CD4-positive, alpha-beta T cell treated with Interleukin-4 for 4 hours (primary cell): Measurements from ENCODE around the gene FXYD6.

Experiments used
- DNase-seq: peaks from one replicate; pipeline ENCODE4 v3.0.0-alpha.2; 2020

The FXYD6 gene

DNA sequence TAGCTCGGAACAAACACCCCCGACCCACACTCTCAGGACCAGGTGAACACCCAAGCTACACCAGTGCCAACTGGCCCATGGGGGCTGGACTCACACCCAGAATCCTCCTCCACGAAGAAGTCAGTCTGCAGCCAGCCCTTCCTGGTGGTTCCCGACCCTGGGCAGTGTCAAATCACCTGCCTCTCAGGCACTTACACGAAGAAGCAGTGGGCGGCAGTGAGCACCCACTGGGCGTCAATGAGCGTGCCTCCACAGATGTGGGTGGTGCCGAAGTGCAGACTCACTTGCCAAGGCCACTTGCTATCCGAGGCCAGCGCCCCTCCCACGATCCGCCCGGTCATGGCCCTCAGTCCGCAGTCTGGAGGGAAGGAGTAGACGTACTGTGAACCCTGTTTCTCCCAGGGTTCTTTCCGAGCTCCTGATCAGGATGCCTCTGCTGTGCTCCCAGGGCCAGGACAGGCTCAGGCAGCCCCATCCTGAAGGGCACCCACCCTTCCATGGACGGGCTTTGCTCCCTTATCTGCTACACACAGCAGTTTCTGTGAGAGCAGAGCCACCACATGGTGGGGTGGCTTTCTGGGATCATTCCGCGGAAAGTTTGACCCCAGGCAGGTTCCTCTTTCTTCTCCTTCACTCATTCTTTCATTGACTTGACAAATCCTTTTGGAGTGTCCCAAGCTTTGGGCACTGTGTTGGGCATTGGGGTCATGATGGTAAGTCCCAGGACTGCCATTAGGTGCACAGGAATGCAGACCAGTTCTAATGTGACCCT is 33.3 kb upstream of the FXYD6 start:
- DNase-seq = no peak

DNA sequence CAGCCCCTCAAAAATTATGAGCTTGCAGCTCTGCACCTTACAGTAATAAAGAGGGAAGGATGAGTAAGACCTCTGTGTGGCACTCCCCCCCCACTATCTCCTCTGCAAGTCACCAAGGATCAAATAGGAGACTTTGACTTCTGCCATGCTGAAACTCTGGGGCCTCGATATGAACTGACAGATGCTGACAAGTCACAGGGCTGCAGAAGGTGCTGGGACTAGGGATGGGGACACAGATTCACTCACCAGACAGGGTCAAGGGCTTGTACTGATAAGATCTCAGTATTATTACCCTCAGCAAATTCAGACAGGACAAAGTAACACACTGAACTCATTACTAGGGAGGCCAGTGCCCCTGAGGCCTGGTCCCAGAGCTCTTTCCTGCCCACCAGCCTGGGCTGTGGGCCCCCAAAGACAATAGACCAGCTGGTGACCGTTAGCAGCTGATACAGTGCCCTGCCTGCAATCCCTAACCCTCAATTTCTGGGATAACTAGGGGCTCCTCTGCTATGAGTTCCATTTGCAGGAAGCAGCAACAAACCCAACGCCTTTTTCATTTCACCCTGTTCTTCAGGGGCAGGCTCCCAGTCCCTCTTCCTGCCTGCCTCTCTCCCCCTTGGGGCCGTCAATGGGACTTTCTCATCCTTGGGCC is 32.6 kb upstream of the FXYD6 start:
- no peak for DNase-seq

GRCh38 chr11:117908109-117908895 is 31.8 kb upstream of the FXYD6 start:
- DNase-seq = no peak

DNA sequence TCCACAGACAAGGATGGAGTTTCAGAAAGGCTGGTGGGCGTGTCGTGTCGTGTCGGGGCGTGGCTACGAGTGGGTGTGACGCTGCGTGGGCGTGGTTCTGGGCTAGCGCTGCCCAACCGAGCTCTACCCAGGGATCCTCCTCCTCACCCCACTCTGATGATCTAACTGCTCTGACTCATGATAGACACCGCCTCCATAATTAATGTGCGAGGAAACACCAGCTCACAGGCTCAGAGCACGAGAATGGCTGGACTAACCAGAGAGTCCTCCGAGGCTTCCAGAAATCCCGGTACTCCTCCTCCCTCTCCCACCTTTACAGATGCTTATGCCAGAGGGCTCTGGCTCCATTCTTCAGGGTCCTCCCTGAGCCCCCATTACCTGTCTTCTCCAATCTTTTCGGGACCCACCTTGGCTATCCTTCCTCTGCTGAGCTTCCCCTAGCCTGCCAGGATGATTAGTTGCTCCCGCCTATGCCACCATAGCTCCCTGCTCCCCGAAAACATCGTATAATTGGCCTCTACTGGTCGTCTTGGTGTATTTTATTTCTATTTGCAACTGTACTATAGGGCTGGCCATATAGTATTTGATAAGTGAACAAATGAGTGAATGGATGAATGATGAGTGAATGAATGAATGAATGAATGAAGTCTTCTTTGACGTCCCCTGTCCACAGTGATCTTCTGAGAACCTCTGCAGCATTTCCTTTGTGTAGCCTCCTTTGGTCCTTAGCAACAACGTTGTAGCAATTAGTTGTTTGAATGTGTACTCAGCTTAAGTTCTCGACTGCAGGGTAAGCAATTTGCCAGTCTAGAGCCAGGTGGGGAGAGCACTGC is 31.0 kb upstream of the FXYD6 start:
- DNase-seq = peak; percentile 72

DNA sequence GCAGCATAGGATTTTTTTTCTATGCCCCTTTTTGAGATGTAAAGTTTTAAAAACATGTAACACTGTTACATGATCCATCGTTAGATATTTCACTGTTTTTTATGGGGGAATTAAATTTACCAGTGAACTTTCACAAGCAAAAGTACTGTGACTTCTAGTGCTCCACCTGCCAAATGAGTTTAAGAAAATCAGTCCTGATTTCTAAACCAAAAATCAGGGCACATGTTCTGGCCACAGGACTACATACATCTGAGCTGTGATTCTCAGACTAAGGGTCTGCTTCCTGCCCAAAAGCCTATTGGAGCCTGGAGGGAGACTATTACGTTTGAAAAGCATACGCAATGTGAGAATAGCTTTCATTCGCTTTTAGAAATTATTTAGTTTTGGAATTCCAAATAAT is 30.3 kb upstream of the FXYD6 start:
- no peak for DNase-seq

GRCh38 chr11:117906126-117906525 is 29.7 kb upstream of the FXYD6 start:
- no peak for DNase-seq

DNA sequence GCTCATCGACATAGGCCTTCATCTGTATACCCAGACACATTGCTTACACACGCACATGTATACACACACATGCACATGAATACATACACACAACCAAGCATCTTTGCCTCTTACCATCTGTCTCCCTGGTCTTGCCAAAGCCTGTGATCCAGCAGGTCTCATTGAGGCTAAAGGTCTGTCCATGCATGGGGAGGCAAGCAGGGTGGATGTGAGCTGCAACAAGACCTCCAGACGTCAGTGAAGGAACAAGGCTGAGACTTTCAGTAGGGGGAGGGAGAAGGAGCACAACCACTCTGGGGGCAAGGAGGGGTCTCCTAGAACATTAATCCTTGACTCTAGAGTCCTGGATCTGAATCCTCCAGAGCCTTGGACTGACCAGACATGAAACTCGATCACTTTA is 29.1 kb upstream of the FXYD6 start:
- DNase-seq = no peak

- no peak for DNase-seq
Observed at GRCh38 chr11:117903505-117904382, 27.3 kb upstream of the FXYD6 start.

GRCh38 chr11:117902001-117902845 is 25.8 kb upstream of the FXYD6 start:
- DNase-seq = no peak

DNA sequence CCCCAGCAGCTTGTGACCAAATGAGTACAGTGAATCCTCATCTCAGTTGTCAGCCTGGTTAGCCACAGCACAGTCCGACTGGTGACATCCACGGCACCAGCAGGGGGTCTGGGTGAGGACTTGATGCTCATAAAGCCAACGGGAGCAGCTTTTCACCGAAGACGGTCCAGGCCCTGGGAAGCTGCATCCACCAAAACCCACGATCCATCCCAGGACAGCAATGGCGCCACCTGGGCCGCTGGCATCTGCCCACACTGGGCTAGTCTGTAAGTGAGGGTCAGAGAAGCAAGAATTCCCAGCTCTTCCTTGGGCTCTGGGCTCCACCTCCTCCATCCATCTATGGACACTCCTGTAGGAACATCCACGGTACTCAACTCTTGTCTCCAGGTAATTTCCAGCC is 25.1 kb upstream of the FXYD6 start:
- no peak for DNase-seq

DNA sequence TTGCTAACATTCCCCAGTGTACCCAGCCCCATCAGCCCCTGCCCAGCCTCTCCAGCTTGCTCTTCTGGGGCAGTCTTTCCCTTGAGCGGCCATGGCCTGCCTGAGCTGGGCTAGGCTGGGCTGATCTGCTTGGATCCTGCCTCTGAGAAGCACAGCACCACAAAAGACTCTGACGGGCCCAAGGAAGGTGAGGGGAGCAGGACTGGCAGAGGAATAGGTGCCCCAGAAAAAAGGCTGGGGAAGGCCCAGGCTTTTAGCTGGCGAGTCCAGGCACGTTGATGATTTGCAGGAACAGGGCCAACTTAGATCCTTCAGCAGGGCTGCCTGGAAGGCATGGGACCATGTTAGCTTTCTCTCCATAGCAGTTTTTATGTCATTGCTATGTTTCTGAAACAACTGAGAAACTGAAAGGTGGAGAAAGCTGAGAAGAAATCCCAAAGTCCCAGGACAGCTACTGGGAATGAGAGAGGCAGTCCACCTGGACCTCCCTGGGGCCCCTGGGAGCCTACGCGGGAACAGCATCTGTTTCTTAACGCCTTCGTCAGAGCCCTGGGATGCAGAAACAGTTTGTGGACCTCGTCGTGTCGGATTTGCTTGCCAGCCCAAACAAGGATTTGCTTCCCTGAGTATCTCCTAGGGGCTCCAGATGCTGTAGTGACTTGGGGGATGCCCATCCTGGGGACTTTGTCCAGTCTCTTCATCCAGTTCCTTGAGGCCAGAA is 24.4 kb upstream of the FXYD6 start:
- no peak for DNase-seq

GRCh38 chr11:117900121-117900648 is 23.7 kb upstream of the FXYD6 start:
- no peak for DNase-seq

- DNase-seq = no peak
Observed at GRCh38 chr11:117898059-117898458, 21.6 kb upstream of the FXYD6 start.

DNA sequence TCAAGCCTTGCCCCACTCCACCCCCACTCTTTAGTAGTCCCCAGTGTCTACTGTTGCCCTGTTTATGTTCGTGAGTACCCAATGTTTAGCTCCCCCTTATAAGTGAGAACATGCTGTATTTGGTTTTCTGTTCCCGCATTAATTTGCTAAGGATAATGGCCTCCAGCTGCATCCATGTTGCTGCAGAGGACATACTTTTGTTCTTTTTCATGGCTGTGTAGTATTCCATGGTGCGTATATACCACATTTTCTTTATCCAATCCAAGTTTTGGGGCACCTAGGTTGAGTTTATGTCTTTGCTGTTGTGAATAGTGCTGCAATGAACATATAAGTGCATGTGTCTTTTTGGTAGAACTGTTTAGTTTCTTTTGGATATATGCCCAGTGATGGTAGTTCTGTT is 16.2 kb upstream of the FXYD6 start:
- no peak for DNase-seq

DNA sequence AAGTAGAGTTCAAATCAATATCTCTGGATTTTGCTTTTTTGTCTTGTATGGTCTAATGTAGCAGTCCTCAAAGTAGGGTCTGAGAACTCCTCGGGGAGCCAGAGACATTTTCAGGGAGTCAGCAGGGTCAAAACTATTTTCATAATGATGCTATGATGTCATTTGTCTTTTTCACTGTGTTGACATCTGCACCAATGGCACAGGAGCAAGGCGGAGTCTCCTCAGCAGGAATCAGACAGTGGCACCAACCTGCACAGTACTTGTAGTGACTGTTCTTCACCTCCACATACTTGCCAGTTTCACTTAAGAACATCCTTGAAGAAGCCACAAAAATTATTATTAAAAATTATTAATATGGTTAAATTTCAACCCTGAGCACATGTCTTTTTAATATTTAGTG is 14.9 kb upstream of the FXYD6 start:
- no peak for DNase-seq

GRCh38 chr11:117888139-117888566 is 11.7 kb upstream of the FXYD6 start:
- no peak for DNase-seq

- no peak for DNase-seq
Observed at GRCh38 chr11:117887431-117888138, 11.1 kb upstream of the FXYD6 start.

GRCh38 chr11:117885777-117886176 is 9.3 kb upstream of the FXYD6 start:
- no peak for DNase-seq

GRCh38 chr11:117884994-117885393 is 8.5 kb upstream of the FXYD6 start:
- DNase-seq = no peak
